OCI-LY3 (cell line): Measurements from ENCODE around the gene YAP1.

Source experiments
- EZH2phosphoT487 ChIP-seq: fragments of 200-600 bp; shearing (Covaris generic); IDR thresholded peaks from 2 replicates; pipeline ENCODE4 v1.6.1; 2018; ENCODE audit warnings: antibody characterized with exemption, mixed run types, low read depth
- TF ChIP-seq, protein P1 (sequence below): fragments of 200-600, 300-600 bp; sonication (generic); IDR thresholded peaks from 2 replicates; pipeline ENCODE4 v1.5.1; 2014; ENCODE audit warnings: antibody characterized with exemption, low read length, low read depth

DNA sequence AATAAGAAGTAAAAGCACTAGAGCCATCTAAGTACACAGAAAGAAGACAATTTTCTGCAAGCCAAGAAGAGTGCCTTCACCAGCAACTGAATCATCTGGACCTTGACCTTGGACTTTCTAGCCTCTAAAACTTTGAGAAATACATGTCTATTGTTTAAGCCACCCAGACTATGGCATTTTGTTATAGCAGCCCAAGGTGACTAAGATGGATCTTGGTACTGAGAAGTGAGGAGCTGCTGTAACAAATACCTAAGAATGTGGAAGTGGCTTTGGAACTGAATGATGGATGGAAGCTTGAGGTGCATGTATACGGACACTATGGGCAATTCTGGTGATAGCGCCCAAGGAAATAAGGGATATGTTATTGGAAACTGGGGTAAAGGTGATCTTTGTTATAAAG lies 48.1 kb upstream of the YAP1 start:
- TF ChIP-seq, protein P1, sequence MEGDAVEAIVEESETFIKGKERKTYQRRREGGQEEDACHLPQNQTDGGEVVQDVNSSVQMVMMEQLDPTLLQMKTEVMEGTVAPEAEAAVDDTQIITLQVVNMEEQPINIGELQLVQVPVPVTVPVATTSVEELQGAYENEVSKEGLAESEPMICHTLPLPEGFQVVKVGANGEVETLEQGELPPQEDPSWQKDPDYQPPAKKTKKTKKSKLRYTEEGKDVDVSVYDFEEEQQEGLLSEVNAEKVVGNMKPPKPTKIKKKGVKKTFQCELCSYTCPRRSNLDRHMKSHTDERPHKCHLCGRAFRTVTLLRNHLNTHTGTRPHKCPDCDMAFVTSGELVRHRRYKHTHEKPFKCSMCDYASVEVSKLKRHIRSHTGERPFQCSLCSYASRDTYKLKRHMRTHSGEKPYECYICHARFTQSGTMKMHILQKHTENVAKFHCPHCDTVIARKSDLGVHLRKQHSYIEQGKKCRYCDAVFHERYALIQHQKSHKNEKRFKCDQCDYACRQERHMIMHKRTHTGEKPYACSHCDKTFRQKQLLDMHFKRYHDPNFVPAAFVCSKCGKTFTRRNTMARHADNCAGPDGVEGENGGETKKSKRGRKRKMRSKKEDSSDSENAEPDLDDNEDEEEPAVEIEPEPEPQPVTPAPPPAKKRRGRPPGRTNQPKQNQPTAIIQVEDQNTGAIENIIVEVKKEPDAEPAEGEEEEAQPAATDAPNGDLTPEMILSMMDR, result no peak
- no peak for TF ChIP-seq EZH2phosphoT487
